ENCODE data around the gene FKBP11.

The FKBP11 gene

GRCh38 chr12:48929551-48929950, 4.3 kb upstream of the FKBP11 start:
- no peaks in the 10 kb centered on the region for H3K9me3 ChIP-seq (ENCODE audit: control insufficient read depth, insufficient read depth, low read depth, low read length)
- no peak overlapping the region for H3K27ac ChIP-seq (ENCODE audit: extremely low read depth, low read depth, low read length)
- ChIA-PET POLR2A (interaction anchor here (0.7 kb wide), 1 partner anchor 61 kb away, joined by 5 read pairs; no protein-coding TSS in a partner anchor), CTCF (interaction anchor here (0.6 to 10.0 kb wide), 5 partner anchors 9 to 77 kb away, joined by 3 to 95 read pairs (median 10); partner anchors contain the start of genes DDX23 and WNT1)
- no peaks in the 10 kb centered on the region for H3K4me1 ChIP-seq (ENCODE audit: control insufficient read depth, insufficient read depth, low read length)
- TF ChIP-seq ZNF391 (tag by site-specific recombination; IDR thresholded peaks at IDR 0.05; ENCODE audit: borderline replicate concordance, low read depth) (no peak), ZBTB20 (tag by site-specific recombination; IDR thresholded peaks at IDR 0.05) (no peak), ZNF521 (tag by site-specific recombination; IDR thresholded peaks at IDR 0.05) (no peak), ZNF623 (tag by site-specific recombination; IDR thresholded peaks at IDR 0.05) (no peak), PRDM10 (tag by site-specific recombination; IDR thresholded peaks at IDR 0.05) (no peak), ZNF600 (tag by site-specific recombination; IDR thresholded peaks at IDR 0.05) (no peak), GLIS2 (tag by site-specific recombination; IDR thresholded peaks at IDR 0.05) (no peak), ZNF785 (tag by site-specific recombination; IDR thresholded peaks at IDR 0.05) (no peak), HIC1 (tag by site-specific recombination; IDR thresholded peaks at IDR 0.05) (no peak), ZSCAN5A (tag by site-specific recombination; IDR thresholded peaks at IDR 0.05) (no peak), ZNF175 (tag by site-specific recombination; IDR thresholded peaks at IDR 0.05) (no peak), ZBTB1 (tag by site-specific recombination; IDR thresholded peaks at IDR 0.05) (no peak), ZNF350 (tag by site-specific recombination; IDR thresholded peaks at IDR 0.05) (no peak), GLI4 (tag by site-specific recombination; IDR thresholded peaks at IDR 0.05) (no peak), ZNF37A (tag by site-specific recombination; IDR thresholded peaks at IDR 0.05) (no peak), ZNF398 (tag by site-specific recombination; IDR thresholded peaks at IDR 0.05) (no peak)
- H3K4me3 ChIP-seq (ENCODE audit: low read depth, low read length): no peak overlapping the region
- H3K36me3 ChIP-seq (ENCODE audit: control insufficient read depth in 2 of 2, insufficient read depth in 1 of 2, low read length in 2 of 2): peaks cover 37 to 69% of the 10 kb centered on the region in 2 experiments

GRCh38 chr12:48927261-48927660, 2.0 kb upstream of the FKBP11 start:
- Histone ChIP-seq H3K4me1 (ENCODE audit: control insufficient read depth, insufficient read depth, low read length) (no peaks in the 10 kb centered on the region), H3K4me3 (ENCODE audit: low read depth, low read length) (no peak overlapping the region), H3K9me3 (ENCODE audit: control insufficient read depth, insufficient read depth, low read depth, low read length) (no peaks in the 10 kb centered on the region), H3K36me3 (ENCODE audit: control insufficient read depth in 2 of 2, insufficient read depth in 1 of 2, low read length in 2 of 2) (peaks cover 33 to 70% of the 10 kb centered on the region in 2 experiments), H3K27ac (ENCODE audit: extremely low read depth, low read depth, low read length) (no peak overlapping the region)
- TF ChIP-seq PRDM6 (tag by site-specific recombination; IDR thresholded peaks at IDR 0.05) (no peak), ZNF544 (tag by site-specific recombination; IDR thresholded peaks at IDR 0.05) (no peak), BCL11A (tag by site-specific recombination; IDR thresholded peaks at IDR 0.05; ENCODE audit: low read depth) (no peak), ZNF146 (tag by site-specific recombination; IDR thresholded peaks at IDR 0.05) (no peak), ZNF629 (tag by site-specific recombination; IDR thresholded peaks at IDR 0.05) (no peak), AEBP2 (tag by site-specific recombination; IDR thresholded peaks at IDR 0.05; ENCODE audit: borderline replicate concordance) (no peak), ZNF157 (tag by site-specific recombination; IDR thresholded peaks at IDR 0.05) (no peak)
- ChIA-PET CTCF (interaction anchor here (0.6 to 5.3 kb wide), 8 partner anchors 9 to 97 kb away, joined by 3 to 40 read pairs (median 4); no protein-coding TSS in a partner anchor), POLR2A (no interaction called here)

Data from HEK293 (cell line).